HG02610 (cell line): ENCODE results near the gene NRIP2.

Source experiments
- ATAC-seq: cut with Tn5 transposase; IDR thresholded peaks from one replicate; pipeline ENCODE4 v1.9.1; 2021; ENCODE audit warnings: mild to moderate bottlenecking, moderate library complexity; ENCODE audit not compliant: unreplicated experiment

NRIP2 gene

GRCh38 chr12:2783936-2784600 is 50.8 kb downstream of the NRIP2 start:
- ATAC-seq = no peak

- ATAC-seq = no peak
Measured at GRCh38 chr12:2779281-2779680, 55.6 kb downstream of the NRIP2 start.

- no peak for ATAC-seq
Measured at GRCh38 chr12:2776129-2776806, 58.6 kb downstream of the NRIP2 start.

GRCh38 chr12:2775431-2775830 is 59.4 kb downstream of the NRIP2 start:
- no peak for ATAC-seq
